ENCODE measurements around the gene CCDC9B.

- TF ChIP-seq EZH2phosphoT487 (IDR thresholded peaks at IDR 0.05; ENCODE audit: borderline replicate concordance, low read depth) (no peak), CTCF (IDR thresholded peaks at IDR 0.05) (no peak), TEAD4 (IDR thresholded peaks at IDR 0.05; ENCODE audit: borderline replicate concordance, insufficient read depth) (no peak), RAD21 (IDR thresholded peaks at IDR 0.05; ENCODE audit: low read length) (no peak), MXI1 (IDR thresholded peaks at IDR 0.05; ENCODE audit: low read depth, low read length) (no peak), TCF12 (IDR thresholded peaks at IDR 0.05) (no peak)
Observed at GRCh38 chr15:40357246-40357645, 16.5 kb upstream of the CCDC9B start.

Measured in SK-N-SH (cell line).